Measurements from ENCODE around the gene RNF220. TPM values are rescaled to one million over a fixed set of nuclear protein-coding genes. Genes with fewer than 3 reads are reported as not detected.

Gene RNF220
- total and polyA plus RNA-seq, 2 of the 13 experiments (the other 11 are each of a cell fraction or from before 2014, with no cell fraction given) = 48.2 to 72.1 TPM

GRCh38 chr1:44681905-44682882 is 277.1 kb downstream of the RNF220 start (continued):
- no peak for TF ChIP-seq HDAC6 (IDR thresholded peaks at IDR 0.05; ENCODE audit: low read depth, low read length)
- TF ChIP-seq ZBTB33 (CRISPR knock-in tag; IDR thresholded peaks at IDR 0.05) = peak; percentile 71; the same call in 1 of the 2 replicates
- TF ChIP-seq SNAI1 (CRISPR knock-in tag; IDR thresholded peaks at IDR 0.05; ENCODE audit: borderline replicate concordance) = no peak
- TF ChIP-seq GLMP (CRISPR knock-in tag; IDR thresholded peaks at IDR 0.05; ENCODE audit: borderline replicate concordance) = no peak
- TF ChIP-seq PPARG (CRISPR knock-in tag; conservative IDR thresholded peaks at IDR 0.05) = peak; percentile 75; the same call in 1 of the 2 replicates
- TF ChIP-seq ZNF510 (CRISPR knock-in tag; IDR thresholded peaks at IDR 0.05; ENCODE audit: low read depth) = no peak
- no peak for TF ChIP-seq E2F5 (CRISPR knock-in tag; conservative IDR thresholded peaks at IDR 0.05)
- TF ChIP-seq ZNF101 (CRISPR knock-in tag; IDR thresholded peaks at IDR 0.05; ENCODE audit: borderline replicate concordance, low read depth) = no peak
- 0 out of 2 replicates have a peak, but pooled peaks have one; percentile 21 for TF ChIP-seq FOXC1 (CRISPR knock-in tag; IDR thresholded peaks at IDR 0.05; ENCODE audit: borderline replicate concordance)
- TF ChIP-seq HOXD1 (CRISPR knock-in tag; IDR thresholded peaks at IDR 0.05) = peak; percentile 79
- no peak for TF ChIP-seq SP140L (CRISPR knock-in tag; IDR thresholded peaks at IDR 0.05; ENCODE audit: borderline replicate concordance)
- 0 out of 2 replicates have a peak, but pooled peaks have one; percentile 27 for TF ChIP-seq ZNF263 (CRISPR knock-in tag; IDR thresholded peaks at IDR 0.05)
- peak; percentile 57; the same call in 1 of the 2 replicates for TF ChIP-seq ZNF460 (CRISPR knock-in tag; IDR thresholded peaks at IDR 0.05; ENCODE audit: borderline replicate concordance)
- TF ChIP-seq HMGXB4 (CRISPR knock-in tag; IDR thresholded peaks at IDR 0.05; ENCODE audit: borderline replicate concordance in 1 of 2, low read depth in 1 of 2) = peak; percentile 24 to 58; a peak in 2 of 4 replicates
